Activated CD4-positive, CD25-positive, alpha-beta regulatory T cell treated with anti-CD3 and anti-CD28 coated beads, Interleukin-2, amount 50 U/mL, for 16 hours (primary cell): ENCODE results near the gene ANP32E.

Source experiments
- DNase-seq: peaks from one replicate; pipeline ENCODE4 v3.0.0-alpha.2; 2020; ENCODE audit warnings: low read depth, low spot score

ANP32E gene

DNA sequence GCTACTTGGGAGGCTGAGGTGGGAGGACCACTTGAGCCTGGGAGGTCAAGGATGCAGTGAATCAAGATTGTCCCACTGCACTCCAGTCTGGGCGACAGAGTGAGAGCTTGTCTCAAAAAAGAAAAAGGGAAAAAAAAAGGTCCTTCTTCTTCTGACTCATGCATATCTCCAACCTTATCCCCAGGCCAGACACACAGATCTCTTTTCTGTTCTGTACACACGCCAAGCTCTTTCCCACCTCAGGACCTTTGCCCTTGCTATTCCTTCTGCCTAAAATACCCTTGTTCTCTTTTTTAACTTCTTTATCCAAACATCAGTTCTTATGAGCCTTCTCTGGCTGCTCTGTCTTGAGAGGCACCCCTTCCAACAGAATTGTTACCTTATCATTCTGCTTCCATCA lies 64.1 kb downstream of the ANP32E start:
- no peak for DNase-seq

DNA sequence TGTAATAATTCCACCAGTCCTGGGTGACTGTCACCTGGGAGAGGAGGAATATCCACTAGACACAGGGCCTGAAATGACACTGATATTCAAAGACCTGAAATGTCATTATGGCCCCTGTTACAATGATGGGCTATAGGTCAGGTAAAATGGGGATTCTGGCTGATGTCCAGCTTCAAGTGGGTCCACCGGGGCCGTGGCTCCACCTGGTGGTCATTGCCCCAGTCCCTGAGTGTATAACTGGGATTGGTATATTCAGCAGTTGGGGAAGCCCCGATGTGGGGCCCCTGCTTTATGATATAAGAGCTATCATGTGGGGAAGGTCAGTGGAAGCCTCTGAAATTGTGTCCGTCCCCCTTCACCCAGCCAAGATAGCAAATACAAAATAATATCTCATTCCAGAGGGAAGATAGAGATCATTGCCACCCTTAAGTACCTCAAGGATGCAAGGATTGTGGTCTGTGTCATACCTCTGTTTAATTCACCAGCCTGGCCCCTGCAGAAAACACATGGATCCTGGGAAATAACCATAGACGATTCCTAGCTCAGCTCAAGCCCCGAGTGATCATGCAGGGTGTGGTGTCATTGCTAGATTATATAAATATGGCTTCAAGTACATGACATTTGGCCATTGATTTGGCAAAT lies 66.8 kb downstream of the ANP32E start:
- no peak for DNase-seq
